Endothelial cell of umbilical vein (primary cell): Measurements from ENCODE around the gene MANBA. TPM values are rescaled to one million over a fixed set of nuclear protein-coding genes. Genes with fewer than 3 reads are reported as not detected.

ENCODE experiments used
- BruUV-seq: library from RNA; stranded (reverse); fragments of 400-500 nt; replicated peaks from 2 replicates; lab custom pipeline; 2021; lab: Mats Ljungman, UMichigan
- CTCF ChIA-PET: fragments of 300-600, 350-600 bp; sonication (Branson Sonifier 250); formaldehyde crosslinking; loops from one replicate; lab custom pipeline; 2021; ENCODE audit warnings: antibody characterized with exemption, inconsistent platforms; lab: Charles Lee
- POLR2A ChIA-PET: fragments of 300-600, 350-600 bp; sonication (Branson Sonifier 250); formaldehyde crosslinking; loops from one replicate; lab custom pipeline; 2021; ENCODE audit warnings: antibody characterized with exemption, inconsistent platforms; lab: Charles Lee
- DNase-seq: peaks from one replicate; pipeline ENCODE4 v3.0.0-alpha.2; 2011; ENCODE audit warnings: low read depth, low spot score
- FAIRE-seq: peaks from 2 replicates; lab custom pipeline; 2011; peaks lifted over from hg19 to GRCh38; lab: Jason Lieb, UNC
- H2AFZ ChIP-seq: 2 replicates; pipeline ENCODE4 v1.6.0; 2012; ENCODE audit warnings: low read depth, low read length, control low read depth, inconsistent platforms
- H3K27ac ChIP-seq: 2 replicates; pipeline ENCODE4 v1.5.1; 2011; ENCODE audit warnings: low read depth, mild to moderate bottlenecking, control low read depth, low read length, moderate library complexity; ENCODE audit not compliant: insufficient read depth
- H3K27me3 ChIP-seq, 2 experiments: 2 replicates each; pipeline versions ENCODE4 v1.6.0 to v1.6.1; 2011; ENCODE audit warnings: low read length in 2 of 2, mixed read lengths in 1 of 2; ENCODE audit not compliant: control insufficient read depth in 2 of 2, insufficient read depth in 2 of 2
- H3K36me3 ChIP-seq, 2 experiments: 2 replicates in 1 of 2; 3 replicates in 1 of 2; pipeline ENCODE4 v1.5.1; 2011; ENCODE audit warnings: low read length in 2 of 2, mild to moderate bottlenecking in 1 of 2, moderate library complexity in 1 of 2; ENCODE audit not compliant: control insufficient read depth in 2 of 2, insufficient read depth in 2 of 2; ENCODE audit errors: extremely low read depth in 1 of 2
- H3K4me1 ChIP-seq: 3 replicates; pipeline ENCODE4 v1.5.1; 2011; ENCODE audit warnings: mild to moderate bottlenecking, low read length; ENCODE audit not compliant: control insufficient read depth, insufficient read depth; ENCODE audit errors: extremely low read depth
- H3K4me2 ChIP-seq: 2 replicates; pipeline ENCODE4 v1.6.1; 2011; ENCODE audit warnings: low read length, control low read depth, mixed read lengths; ENCODE audit not compliant: insufficient read depth
- H3K4me3 ChIP-seq, 3 experiments: fragments of 200-600 bp in 1 of 3; sonication (generic), shearing (Covaris generic) in 1 of 3; replicated peaks in 1 of 3; 2 replicates each; pipeline ENCODE4 v1.5.1; 2011 to 2016; ENCODE audit warnings: control low read depth in 3 of 3, low read length in 3 of 3, mild to moderate bottlenecking in 2 of 3, inconsistent platforms in 1 of 3, low read depth in 1 of 3, moderate library complexity in 1 of 3; ENCODE audit not compliant: insufficient read depth in 1 of 3
- H3K79me2 ChIP-seq: 2 replicates; pipeline ENCODE4 v1.6.0; 2012; ENCODE audit warnings: low read length, inconsistent platforms; ENCODE audit not compliant: control insufficient read depth, insufficient read depth
- H3K9ac ChIP-seq: replicated peaks from 2 replicates; pipeline ENCODE3; 2011; ENCODE audit warnings: low read length, control low read depth; ENCODE audit not compliant: insufficient read depth; ENCODE audit errors: extremely low read depth
- H3K9me1 ChIP-seq: replicated peaks from 3 replicates; pipeline ENCODE4 v1.6.0; 2011; ENCODE audit warnings: mild to moderate bottlenecking, low read length; ENCODE audit not compliant: control insufficient read depth, insufficient read depth; ENCODE audit errors: extremely low read depth
- H3K9me3 ChIP-seq: replicated peaks from 2 replicates; pipeline ENCODE4 v1.5.1; 2012; ENCODE audit warnings: low read length, inconsistent platforms; ENCODE audit not compliant: control insufficient read depth, insufficient read depth
- H4K20me1 ChIP-seq: replicated peaks from 2 replicates; pipeline ENCODE3; 2011; ENCODE audit warnings: mild to moderate bottlenecking, low read length; ENCODE audit not compliant: control insufficient read depth, insufficient read depth; ENCODE audit errors: extremely low read depth
- CTCF ChIP-seq, 2 donors: IDR thresholded peaks; 1 replicate in 1 of 2; 2 replicates in 1 of 2; pipeline ENCODE4 v1.5.1; 2011; ENCODE audit warnings: low read length in 2 of 2, mild to moderate bottlenecking in 2 of 2, moderate library complexity in 2 of 2, control low read depth in 1 of 2, inconsistent platforms in 1 of 2, low read depth in 1 of 2; ENCODE audit not compliant: insufficient read depth in 1 of 2; ENCODE audit errors: extremely low read depth in 1 of 2
- EZH2 ChIP-seq: IDR thresholded peaks from 2 replicates; pipeline ENCODE4 v1.6.1; 2012; ENCODE audit warnings: borderline replicate concordance, low read depth, mild to moderate bottlenecking, moderate library complexity, low read length, inconsistent platforms; ENCODE audit not compliant: severe bottlenecking
- FOS ChIP-seq: IDR thresholded peaks from 2 replicates; pipeline ENCODE4 v1.6.1; 2011; ENCODE audit warnings: mild to moderate bottlenecking, low read length, moderate library complexity, borderline replicate concordance; ENCODE audit not compliant: insufficient read depth
- GATA2 ChIP-seq: IDR thresholded peaks from 2 replicates; pipeline ENCODE4 v1.7.0; 2011; ENCODE audit warnings: low read depth, mild to moderate bottlenecking, moderate library complexity, mixed read lengths, low read length; ENCODE audit not compliant: insufficient read length, insufficient read depth
- JUN ChIP-seq: IDR thresholded peaks from 2 replicates; pipeline ENCODE4 v1.6.1; 2011; ENCODE audit warnings: borderline replicate concordance, low read depth; ENCODE audit not compliant: insufficient read length, insufficient read depth
- MAX ChIP-seq: IDR thresholded peaks from 2 replicates; pipeline ENCODE4 v1.6.1; 2011; ENCODE audit not compliant: insufficient read depth, insufficient read length
- MYC ChIP-seq: IDR thresholded peaks from one replicate; pipeline ENCODE4 v1.6.1; 2011; ENCODE audit warnings: mild to moderate bottlenecking, low read depth, low read length
- POLR2A ChIP-seq: IDR thresholded peaks from 2 replicates; pipeline ENCODE4 v1.6.1; 2012; ENCODE audit warnings: low read depth, mild to moderate bottlenecking, control low read depth, low read length
- POLR2AphosphoS5 ChIP-seq: IDR thresholded peaks from 2 replicates; pipeline ENCODE4 v1.6.1; 2012; ENCODE audit warnings: low read depth, mild to moderate bottlenecking, control low read depth, low read length, moderate library complexity; ENCODE audit not compliant: insufficient read depth
- dilution Hi-C: fragments of 300-500 bp; cut with MboI; formaldehyde crosslinking; loops from one replicate; pipeline ENCODE4 v1.15.0; 2019; ENCODE audit warnings: low sequenced_read_pairs; ENCODE audit not compliant: extremely low pct_ligation_motif_present
- intact Hi-C: fragments of 100-400 bp; cut with micrococcal nuclease; formaldehyde crosslinking; loops from one replicate; pipeline ENCODE4 v1.10.0; 2022
- polyA plus RNA-seq, 4 experiments: library from polyadenylated mRNA; depleted of rRNA in 3 of 4; stranded (reverse) in 3 of 4; unstranded in 1 of 4; fragments of >200 nt; gene quantifications; 2 replicates each; pipeline versions ENCODE4 v1.2.1 to v1.2.3, GENCODE V29; 2011 to 2012; ENCODE audit warnings: missing spikeins in 1 of 4
- total RNA-seq: library from RNA; stranded (reverse); gene quantifications from 2 replicates; pipeline ENCODE4 v1.2.3, GENCODE V29; 2021

Gene MANBA
- total and polyA plus RNA-seq, 2 donors (not counting 3 experiments of a cell fraction or from before 2014, with no cell fraction given), result 5.6 to 7.7 TPM

GRCh38 chr4:102592256-102592655 is 168.5 kb downstream of the MANBA start:
- Histone ChIP-seq H3K4me3 (no peak overlapping the region), H2AFZ (no peak overlapping the region), H3K4me2 (no peak overlapping the region), H3K36me3 (peaks cover 7 to 12% of the 10 kb centered on the region in 2 experiments), H3K9ac (no peak overlapping the region), H4K20me1 (no peaks in the 10 kb centered on the region), H3K4me1 (peaks cover 11% of the 10 kb centered on the region), H3K79me2 (no peaks in the 10 kb centered on the region), H3K27ac (no peak overlapping the region), H3K9me1 (no peaks in the 10 kb centered on the region), H3K9me3 (no peaks in the 10 kb centered on the region), H3K27me3 (no peaks in the 10 kb centered on the region)
- ChIA-PET POLR2A (no interaction called here), CTCF (interaction anchor here (1.6 kb wide), 1 partner anchor 7 kb away, joined by 4 read pairs; no protein-coding TSS in a partner anchor)
- FAIRE-seq, result no peak
- no peak for DNase-seq
- no peak for TF ChIP-seq CTCF (IDR thresholded peaks at IDR 0.05; ENCODE audit: extremely low read depth in 1 of 2, insufficient read depth in 1 of 2, low read depth in 1 of 2, low read length in 2 of 2)
- TF ChIP-seq MAX, result no peak
- no peak for TF ChIP-seq POLR2AphosphoS5
- no peak for TF ChIP-seq EZH2
- TF ChIP-seq MYC, result no peak
- no peak for TF ChIP-seq JUN
- no peak for TF ChIP-seq FOS
- no peak for TF ChIP-seq GATA2
- no peak for TF ChIP-seq POLR2A
- BruUV-seq, result no TSS peak
- intact Hi-C loops (no loop called here), dilution Hi-C loops (no loop called here)
